GF-D8 (cell line): ENCODE data around the gene DOCK3.
"Not testable (repeated sequence)": the region's sequence is repeated elsewhere in the genome, so short reads cannot be mapped to it uniquely, and the experiment has no call there.

Experiments
- DNase-seq: peaks from one replicate; lab custom pipeline; 2025; lab: John Stamatoyannopoulos, UW

The DOCK3 gene

DNA sequence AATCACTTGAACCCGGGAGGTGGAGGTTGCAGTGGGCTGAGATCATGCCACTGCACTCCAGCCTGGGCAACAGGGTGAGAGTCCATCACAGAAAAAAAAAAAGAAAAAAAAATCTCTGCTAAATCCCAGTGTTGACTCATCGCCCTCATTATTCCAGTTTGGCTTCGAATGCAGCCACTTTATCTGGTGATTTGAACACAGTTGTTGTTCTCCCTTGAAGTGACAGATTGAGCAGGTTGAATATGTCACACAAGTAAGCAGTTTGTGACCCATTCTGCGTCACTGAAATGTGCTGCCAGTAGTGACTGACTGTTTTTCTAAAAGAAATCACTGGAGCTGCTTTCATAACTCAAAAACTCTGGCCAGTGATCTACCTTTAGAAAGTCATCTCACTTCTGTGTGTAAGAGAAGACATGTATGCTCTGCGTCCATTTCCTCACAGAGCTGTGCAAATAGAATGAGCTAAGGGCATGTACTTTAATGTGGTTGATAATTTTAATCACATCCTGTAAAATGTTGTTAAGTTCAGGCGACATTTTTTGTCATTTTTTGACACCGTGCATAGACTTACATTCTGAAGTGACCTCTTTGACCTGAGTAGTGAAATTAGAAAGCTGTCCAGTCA, 12.5 kb downstream of the DOCK3 start:
- no peak for DNase-seq

DNA sequence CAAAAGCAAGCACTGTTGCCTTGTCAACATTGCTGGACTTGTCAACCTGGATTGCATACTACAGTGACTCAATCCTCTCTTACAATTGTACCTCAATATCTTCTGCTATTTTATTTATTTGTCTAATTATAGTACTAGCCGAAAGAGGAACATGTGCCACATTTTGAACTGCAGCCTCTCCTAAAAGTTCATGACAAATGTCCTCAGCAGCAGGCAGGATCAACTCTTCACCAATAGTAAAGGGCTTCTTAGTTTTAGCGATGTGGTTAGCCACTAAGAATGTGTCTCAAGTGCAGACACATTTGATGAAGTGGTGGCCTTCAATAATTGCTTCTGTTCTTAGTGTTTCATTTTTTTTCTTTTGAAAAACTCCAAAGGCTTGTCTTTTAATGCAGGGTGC, 13.2 kb downstream of the DOCK3 start:
- no peak for DNase-seq

DNA sequence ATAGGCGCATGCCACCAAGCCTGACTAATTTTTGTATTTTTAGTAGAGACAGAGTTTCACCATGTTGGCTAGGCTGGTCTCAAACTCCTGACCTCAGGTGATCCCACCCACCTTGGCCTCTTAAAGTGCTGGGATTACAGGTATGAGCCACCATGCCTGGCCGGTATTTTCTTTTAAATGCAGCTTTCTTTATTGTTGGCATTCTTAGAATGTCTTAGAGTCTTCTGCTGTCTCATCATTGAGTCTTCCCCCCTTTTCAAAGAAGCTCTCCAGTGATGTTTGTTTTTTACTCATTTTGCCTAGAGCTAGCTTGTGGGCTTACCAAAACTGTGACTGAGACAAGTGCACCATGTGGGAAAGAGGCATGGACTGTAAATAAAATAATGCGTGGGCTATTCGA, 13.9 kb downstream of the DOCK3 start:
- not testable (repeated sequence) for DNase-seq

DNA sequence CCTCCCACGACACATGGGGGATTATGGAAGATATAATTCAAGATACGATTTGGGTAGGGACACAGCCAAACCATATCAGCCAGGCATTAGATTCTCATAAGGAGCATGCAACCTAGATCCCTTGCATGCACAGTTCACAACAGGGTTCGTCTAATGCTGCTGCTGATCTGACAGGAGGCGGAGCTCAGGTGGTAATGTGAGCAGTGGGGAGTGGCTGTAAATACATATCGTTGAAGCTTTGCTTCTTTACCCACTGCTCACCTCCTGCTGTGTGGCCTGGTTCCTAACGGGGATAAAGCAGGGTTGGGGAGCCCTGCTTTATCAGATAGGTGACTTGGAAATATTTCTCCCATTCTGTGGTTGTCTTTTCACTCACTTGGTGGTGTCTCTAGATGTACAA, 14.8 kb downstream of the DOCK3 start:
- DNase-seq, result no peak

DNA sequence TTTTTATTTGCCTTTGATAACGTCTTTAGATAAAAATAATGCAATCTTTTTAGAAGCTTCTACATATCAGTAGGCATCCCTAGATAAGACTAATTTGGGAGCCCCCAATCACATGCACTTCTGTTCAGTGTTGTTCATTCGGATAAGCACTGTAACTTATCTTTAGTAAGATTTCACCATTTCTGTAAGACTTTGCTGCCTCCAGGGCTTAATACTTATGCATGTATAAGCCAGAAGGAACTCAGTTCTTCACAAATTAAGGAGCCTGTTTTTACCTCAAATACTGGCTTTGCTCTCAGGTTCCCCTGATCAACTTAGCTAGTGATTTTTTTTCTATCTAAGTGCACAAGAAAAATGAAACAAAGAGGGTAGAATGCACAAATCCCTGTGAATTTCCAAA, 20.3 kb downstream of the DOCK3 start:
- no peak for DNase-seq

GRCh38 chr3:50696276-50696675, 21.5 kb downstream of the DOCK3 start:
- DNase-seq, result no peak

DNA sequence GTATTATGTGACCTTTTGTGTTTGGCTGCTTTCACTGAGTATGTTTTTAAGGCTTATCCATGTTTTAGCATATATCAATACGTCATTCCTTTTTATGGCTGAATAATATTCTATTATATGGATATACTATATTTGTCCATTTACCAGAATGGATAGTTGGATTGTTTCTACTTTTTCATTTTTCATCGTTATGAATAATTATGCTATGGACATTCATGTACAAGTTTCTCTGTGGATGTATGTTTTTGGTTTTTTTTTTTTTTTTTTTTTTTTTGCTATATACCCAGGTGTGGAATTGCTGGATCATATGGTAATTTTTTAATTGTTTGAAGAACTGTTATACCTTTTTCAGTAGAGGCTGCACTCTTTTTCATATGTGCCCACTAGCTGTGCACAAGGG, 23.5 kb downstream of the DOCK3 start:
- no peak for DNase-seq

DNA sequence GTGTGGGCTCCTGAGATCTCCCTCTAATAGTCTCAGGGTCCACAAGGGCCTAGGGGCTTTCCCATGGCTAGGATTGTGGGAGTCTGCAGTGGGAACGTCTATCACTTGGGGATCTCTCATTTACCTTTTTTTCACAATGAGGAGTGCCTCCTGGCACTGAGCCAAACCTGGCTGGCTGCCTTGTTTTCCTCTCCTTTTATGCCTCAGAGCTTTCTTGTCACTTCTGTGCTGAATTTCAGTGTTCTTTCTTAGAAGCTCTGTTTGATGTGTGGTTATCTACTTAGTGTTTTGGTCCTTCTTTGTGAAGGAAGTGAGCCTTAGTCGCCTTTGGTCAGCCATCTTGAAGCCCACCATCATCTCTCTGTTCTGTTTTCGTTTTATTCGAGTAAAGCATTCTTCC, 33.9 kb downstream of the DOCK3 start:
- DNase-seq, result no peak

GRCh38 chr3:50714946-50715345, 40.2 kb downstream of the DOCK3 start:
- DNase-seq, result no peak

- DNase-seq, result no peak
Observed at GRCh38 chr3:50724831-50725230, 50.1 kb downstream of the DOCK3 start.

DNA sequence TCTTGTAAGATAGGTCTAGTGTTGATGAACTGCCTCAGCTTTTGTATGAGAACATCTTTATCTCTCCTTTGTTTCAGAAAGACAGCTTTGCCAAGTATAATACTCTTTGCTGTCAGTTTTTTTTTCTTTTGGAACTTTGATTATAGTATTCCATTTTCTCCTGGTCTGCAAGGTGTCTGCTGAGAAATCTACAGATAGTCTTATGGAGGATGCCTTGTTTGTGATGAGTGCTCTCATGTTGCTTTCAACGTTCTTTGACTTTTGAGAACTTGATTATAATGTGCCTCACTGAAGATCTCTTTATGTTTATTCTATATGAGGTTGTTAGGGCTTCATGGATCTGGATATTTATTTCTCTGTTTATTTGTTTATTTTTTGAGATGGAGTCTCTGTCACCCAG, 60.3 kb downstream of the DOCK3 start:
- DNase-seq, result no peak

DNA sequence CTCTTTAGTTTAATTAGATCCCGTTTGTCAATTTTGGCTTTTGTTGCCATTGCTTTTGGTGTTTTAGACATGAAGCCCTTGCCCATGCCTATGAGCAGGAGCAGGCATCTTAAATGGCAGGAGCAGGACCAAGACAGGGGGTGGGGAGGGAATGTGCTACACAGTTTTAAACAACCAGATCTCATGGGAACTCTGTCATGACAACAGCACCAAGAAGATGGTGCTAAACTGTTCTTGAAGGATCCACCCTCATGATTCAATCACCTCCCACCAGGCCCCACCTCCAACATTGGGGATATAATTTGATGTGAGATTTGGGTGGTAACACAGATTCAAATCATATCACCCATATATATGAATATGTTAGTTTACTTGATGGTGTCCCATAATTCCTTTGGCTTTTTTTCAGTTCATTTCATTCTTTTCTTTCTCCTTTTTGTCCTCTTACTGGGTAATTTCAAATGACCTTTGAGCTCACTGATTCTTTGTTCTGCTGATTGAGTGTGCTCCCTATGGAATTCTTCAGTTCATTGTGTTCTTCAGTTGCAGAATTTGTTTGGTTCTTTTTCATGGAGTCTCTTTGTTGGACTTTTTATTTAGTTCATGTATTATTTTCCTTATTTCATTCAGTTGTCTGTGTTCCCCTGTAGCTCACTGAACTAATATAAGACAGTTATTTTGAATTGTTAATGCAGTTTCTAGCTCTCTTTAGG, 62.6 kb downstream of the DOCK3 start:
- DNase-seq, result no peak

GRCh38 chr3:50737906-50738598, 63.3 kb downstream of the DOCK3 start:
- DNase-seq, result no peak

DNA sequence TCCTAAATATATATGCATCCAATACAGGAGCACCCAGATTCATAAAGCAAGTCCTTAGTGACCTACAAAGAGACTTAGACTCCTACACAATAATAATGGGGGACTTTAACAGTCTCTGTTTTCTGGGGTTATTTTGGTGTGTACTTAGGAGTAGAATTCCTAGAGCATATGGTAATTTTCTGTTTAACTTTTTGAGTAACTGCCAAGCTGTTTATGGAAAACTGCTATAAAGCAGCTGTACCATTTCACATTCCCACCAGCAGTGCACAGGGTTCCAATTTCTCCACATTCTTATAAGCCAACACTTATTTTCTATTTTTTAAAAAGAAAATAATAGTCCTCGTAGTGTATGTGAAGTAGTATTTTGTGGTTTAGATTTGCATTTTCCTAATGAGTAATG, 68.9 kb downstream of the DOCK3 start:
- DNase-seq, result no peak

DNA sequence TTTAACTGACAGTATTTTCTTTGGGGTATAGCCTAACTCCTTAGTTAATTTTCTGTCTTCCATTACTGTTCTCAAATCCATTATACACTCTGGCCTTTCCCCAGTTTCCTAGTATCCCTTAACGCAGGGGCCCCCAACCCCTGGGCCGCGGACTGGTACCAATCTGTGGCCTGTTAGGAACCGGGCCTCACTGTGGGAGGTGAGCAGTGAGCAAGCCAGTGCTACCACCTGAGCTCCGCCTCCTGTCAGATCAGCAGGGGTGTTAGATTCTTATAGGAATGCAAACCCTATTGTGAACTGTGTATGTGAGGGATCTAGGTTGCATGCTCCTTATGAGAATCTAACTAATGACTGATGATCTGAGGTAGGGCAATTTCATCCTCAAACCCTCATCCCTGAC, 75.1 kb downstream of the DOCK3 start:
- DNase-seq, result no peak

DNA sequence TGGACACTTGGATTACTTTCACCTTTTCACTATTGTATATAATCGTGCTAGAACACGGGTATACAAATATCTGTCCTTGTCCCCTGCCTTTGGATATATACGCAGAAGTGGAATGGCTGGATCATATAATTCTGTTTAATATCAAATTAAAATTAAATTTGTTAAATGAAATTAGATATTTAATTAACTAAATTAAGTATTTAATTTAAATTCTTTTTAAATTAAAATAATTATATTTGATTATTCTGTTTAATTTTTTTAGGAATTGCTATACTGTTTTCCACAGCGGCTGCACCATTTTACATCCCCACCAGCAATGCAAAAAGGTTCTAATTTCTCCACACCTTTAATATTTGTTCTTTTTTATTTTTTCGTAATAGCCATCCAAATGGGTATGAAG, 84.3 kb downstream of the DOCK3 start:
- DNase-seq, result no peak

GRCh38 chr3:50777680-50778079, 103.0 kb downstream of the DOCK3 start:
- DNase-seq, result no peak

DNA sequence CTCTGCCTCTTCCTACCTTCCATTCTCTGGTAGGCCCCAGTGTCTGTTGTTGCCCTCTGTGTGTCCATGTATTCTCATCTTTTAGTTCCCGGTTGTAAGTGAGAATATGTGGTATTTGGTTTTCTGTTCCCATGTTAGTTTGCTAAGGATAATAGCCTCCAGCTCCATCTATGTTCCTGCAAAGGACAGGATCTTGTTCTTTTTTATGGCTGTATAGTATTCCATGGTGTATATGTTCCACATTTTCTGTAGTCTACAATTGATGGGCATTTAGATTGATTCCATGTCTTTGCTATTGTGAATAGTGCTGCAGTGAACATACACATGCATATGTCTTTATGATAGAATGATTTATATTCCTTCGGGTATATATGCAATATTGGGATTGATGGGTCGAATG, 107.0 kb downstream of the DOCK3 start:
- DNase-seq, result not testable (repeated sequence)

DNA sequence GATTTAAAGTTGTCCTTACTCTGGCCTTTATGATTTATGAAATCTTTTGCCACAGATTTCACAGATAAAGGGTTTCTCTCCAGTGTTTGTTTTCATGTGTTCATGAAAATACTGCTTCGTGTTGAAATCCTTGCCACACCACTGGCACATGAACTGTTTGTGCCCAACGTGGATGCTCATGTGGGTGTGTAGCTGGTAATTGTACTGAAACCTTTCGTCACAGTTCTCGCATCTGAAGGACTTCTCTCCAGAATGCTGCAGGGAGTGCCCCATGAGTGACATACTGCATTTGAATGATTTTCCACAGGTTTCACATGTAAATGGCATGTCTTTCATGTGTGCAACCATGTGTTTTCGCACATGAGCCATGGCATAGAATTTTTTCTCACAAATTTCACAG, 111.9 kb downstream of the DOCK3 start:
- no peak for DNase-seq

- DNase-seq, result not testable (repeated sequence)
Observed at GRCh38 chr3:50790894-50791293, 116.2 kb downstream of the DOCK3 start.

- DNase-seq, result no peak
Observed at GRCh38 chr3:50792568-50792967, 117.8 kb downstream of the DOCK3 start.

DNA sequence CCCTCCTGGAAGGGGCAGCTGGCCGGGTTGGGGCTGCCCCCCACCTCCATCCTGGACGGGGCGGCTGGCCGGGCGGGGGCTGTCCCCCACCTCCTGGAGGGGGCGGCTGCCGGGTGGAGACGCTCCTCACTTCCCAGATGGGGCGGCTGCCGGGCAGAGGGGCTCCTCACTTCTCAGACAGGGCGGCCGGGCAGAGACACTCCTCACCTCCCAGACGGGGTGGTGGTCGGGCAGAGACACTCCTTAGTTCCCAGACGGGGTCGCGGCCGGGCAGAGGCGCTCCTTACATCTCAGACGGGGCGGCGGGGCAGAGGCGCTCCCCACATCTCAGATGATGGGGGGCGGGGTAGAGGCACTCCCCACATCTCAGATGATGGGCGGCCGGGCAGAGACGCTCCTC, 129.1 kb downstream of the DOCK3 start:
- DNase-seq, result not testable (repeated sequence)

GRCh38 chr3:50804376-50804775, 129.6 kb downstream of the DOCK3 start:
- DNase-seq, result not testable (repeated sequence)
